ENCODE measurements around the gene QRFPR.

The QRFPR gene

DNA sequence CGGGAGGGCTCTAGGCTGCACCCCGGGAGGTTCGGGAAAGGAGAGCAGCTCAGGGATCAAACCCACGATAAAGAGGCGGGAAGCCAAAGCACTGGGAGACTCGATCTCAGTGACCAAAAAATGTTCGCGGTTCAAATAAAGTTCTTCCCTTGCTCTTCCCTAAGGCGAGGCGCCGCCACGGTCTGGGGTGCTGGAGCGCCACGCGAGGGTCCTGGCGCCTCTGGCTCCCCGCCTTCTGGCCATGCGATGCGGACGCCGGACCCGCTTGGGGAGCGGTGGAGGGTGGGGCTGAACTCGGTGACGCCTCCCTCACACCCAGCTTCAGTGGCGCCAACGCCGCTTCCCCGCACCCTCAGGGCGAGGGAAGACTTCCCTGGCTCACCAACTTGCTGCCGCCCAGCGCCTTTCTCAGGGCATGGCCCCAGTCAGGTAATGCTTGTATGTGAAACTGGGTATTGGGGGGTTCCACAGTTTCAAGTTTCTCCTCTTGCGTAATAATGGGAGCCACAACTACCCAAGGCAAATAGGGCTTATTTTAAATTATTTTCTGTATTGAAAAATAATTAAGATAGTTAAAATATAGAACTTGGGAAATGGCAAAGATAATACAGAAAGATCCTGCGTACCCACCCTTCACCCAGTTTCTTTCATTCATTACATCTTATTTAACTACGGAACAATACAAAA is at the start of gene QRFPR:
Gene QRFPR (minus strand): TSS at position 243 of the 687 bp plus-strand sequence. CDS start 371 bp downstream, outside the sequence.
- no peaks in the 10 kb centered on the region for H3K9me2 ChIP-seq (replicated peaks; ENCODE audit: insufficient read depth, low read length)
- no peak within 1 kb of the TSS for H3K4me2 ChIP-seq (ENCODE audit: low read depth, low read length, poor library complexity, severe bottlenecking)
- H2AFZ ChIP-seq (ENCODE audit: low read depth, low read length, severe bottlenecking), result no peak within 1 kb of the TSS
- H3K9me3 ChIP-seq (ENCODE audit: insufficient read depth, low read length), result no peaks in the 10 kb centered on the region
- H3F3A ChIP-seq (ENCODE audit: insufficient read depth), result no peaks in the 10 kb centered on the region
- no peak within 1 kb of the TSS for H3K27ac ChIP-seq (ENCODE audit: low read depth, low read length)
- H3K36me3 ChIP-seq (ENCODE audit: low read length), result no peaks in the 10 kb centered on the region
- H3K27me3 ChIP-seq (ENCODE audit: low read length), result no peaks in the 10 kb centered on the region
- no peak within 1 kb of the TSS for H3K4me3 ChIP-seq (ENCODE audit: insufficient read depth, low read length, poor library complexity, severe bottlenecking)
- no peak within 1 kb of the TSS for H3K9ac ChIP-seq (ENCODE audit: low read length)
- no peaks in the 10 kb centered on the region for H3K79me2 ChIP-seq (ENCODE audit: insufficient read depth, low read length)
- no peak for TF ChIP-seq EZH2phosphoT487 (conservative IDR thresholded peaks at IDR 0.05; ENCODE audit: low read length)
- no peak for TF ChIP-seq CTCF (IDR thresholded peaks at IDR 0.05; ENCODE audit: insufficient read depth, low read length, poor library complexity, severe bottlenecking)
- no peaks in the 10 kb centered on the region for H4K20me1 ChIP-seq (ENCODE audit: low read depth, low read length)

DNA sequence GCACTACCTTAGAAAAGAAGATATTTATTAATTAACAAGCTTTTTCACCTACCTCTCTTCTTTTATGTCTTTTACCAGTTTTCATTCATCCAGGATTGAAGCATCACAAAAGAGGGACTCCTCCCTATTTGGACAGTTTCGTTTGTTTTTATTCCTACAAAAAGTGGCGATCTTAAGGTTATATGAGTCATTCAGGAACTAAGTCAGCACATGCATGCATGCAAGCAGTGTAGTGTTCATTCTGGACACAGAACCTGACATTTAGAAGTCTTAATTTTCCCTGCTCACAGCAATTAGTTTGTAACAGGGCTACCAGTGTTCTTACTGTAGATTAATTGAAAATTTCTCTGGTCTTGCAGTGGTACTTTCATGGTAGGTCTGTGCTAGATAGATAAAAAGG is 47.9 kb upstream of the QRFPR start:
- no peak overlapping the region for H3K27ac ChIP-seq (ENCODE audit: low read depth, low read length)
- H3K79me2 ChIP-seq (ENCODE audit: insufficient read depth, low read length), result no peaks in the 10 kb centered on the region
- H3K4me3 ChIP-seq (ENCODE audit: insufficient read depth, low read length, poor library complexity, severe bottlenecking), result no peak overlapping the region
- no peak for TF ChIP-seq CTCF (IDR thresholded peaks at IDR 0.05; ENCODE audit: insufficient read depth, low read length, poor library complexity, severe bottlenecking)
- no peaks in the 10 kb centered on the region for H3F3A ChIP-seq (ENCODE audit: insufficient read depth)
- no peak overlapping the region for H2AFZ ChIP-seq (ENCODE audit: low read depth, low read length, severe bottlenecking)
- no peak overlapping the region for H3K9ac ChIP-seq (ENCODE audit: low read length)
- H3K27me3 ChIP-seq (ENCODE audit: low read length), result no peaks in the 10 kb centered on the region
- no peaks in the 10 kb centered on the region for H3K9me3 ChIP-seq (ENCODE audit: insufficient read depth, low read length)
- H3K36me3 ChIP-seq (ENCODE audit: low read length), result no peaks in the 10 kb centered on the region
- no peak overlapping the region for H3K4me2 ChIP-seq (ENCODE audit: low read depth, low read length, poor library complexity, severe bottlenecking)
- H4K20me1 ChIP-seq (ENCODE audit: low read depth, low read length), result no peaks in the 10 kb centered on the region
- H3K9me2 ChIP-seq (replicated peaks; ENCODE audit: insufficient read depth, low read length), result no peaks in the 10 kb centered on the region

DNA sequence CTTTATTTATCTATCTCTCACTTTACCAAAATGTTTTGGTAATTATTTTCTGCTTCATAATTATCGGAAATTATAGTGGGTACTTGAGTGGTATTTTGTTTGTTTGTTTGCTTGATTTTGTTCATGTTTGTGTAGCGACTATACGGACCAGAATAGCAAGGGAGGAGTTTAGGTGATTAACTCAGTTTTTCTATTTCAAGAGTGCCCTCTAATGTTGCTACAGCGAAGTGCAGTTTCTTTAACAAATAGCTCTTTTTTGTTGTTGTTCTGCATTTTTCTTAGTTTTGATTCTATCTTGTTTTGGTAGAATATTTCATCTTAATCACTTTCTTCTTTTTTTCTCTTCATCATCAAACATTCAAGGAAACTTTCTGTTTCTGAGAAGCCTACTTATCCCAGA is 40.8 kb upstream of the QRFPR start:
- H3K4me3 ChIP-seq (ENCODE audit: insufficient read depth, low read length, poor library complexity, severe bottlenecking), result no peak overlapping the region
- H3K9me2 ChIP-seq (replicated peaks; ENCODE audit: insufficient read depth, low read length), result no peaks in the 10 kb centered on the region
- no peaks in the 10 kb centered on the region for H3K36me3 ChIP-seq (ENCODE audit: low read length)
- no peaks in the 10 kb centered on the region for H3K27me3 ChIP-seq (ENCODE audit: low read length)
- TF ChIP-seq CTCF (IDR thresholded peaks at IDR 0.05; ENCODE audit: insufficient read depth, low read length, poor library complexity, severe bottlenecking) (no peak), EZH2phosphoT487 (conservative IDR thresholded peaks at IDR 0.05; ENCODE audit: low read length) (no peak)
- no peak overlapping the region for H3K27ac ChIP-seq (ENCODE audit: low read depth, low read length)
- no peaks in the 10 kb centered on the region for H3K9me3 ChIP-seq (ENCODE audit: insufficient read depth, low read length)
- H3K9ac ChIP-seq (ENCODE audit: low read length), result no peak overlapping the region
- no peak overlapping the region for H2AFZ ChIP-seq (ENCODE audit: low read depth, low read length, severe bottlenecking)
- no peaks in the 10 kb centered on the region for H3K79me2 ChIP-seq (ENCODE audit: insufficient read depth, low read length)
- no peaks in the 10 kb centered on the region for H4K20me1 ChIP-seq (ENCODE audit: low read depth, low read length)
- no peaks in the 10 kb centered on the region for H3F3A ChIP-seq (ENCODE audit: insufficient read depth)
- H3K4me2 ChIP-seq (ENCODE audit: low read depth, low read length, poor library complexity, severe bottlenecking), result no peak overlapping the region

All from SU-DHL-6 (cell line).